Lung (tissue), 12 donors: ENCODE data around the gene RALGDS. TPM values are rescaled to one million over a fixed set of nuclear protein-coding genes. Genes with fewer than 3 reads are reported as not detected.

Experiments
- ATAC-seq: fragments of 200-7000 bp; cut with Tn5 transposase; one replicate; pipeline ENCODE4 v1.9.1; 2020; ENCODE audit warnings: moderate number of reproducible peaks; ENCODE audit not compliant: insufficient read depth, low FRiP score
- DNase-seq, 3 donors: peaks; one replicate each; pipeline ENCODE4 v3.0.0-alpha.2; 2013 to 2017
- H3K27ac ChIP-seq, 2 donors: one replicate each; pipeline ENCODE4 v1.5.1; 2013; ENCODE audit warnings: mild to moderate bottlenecking in 2 of 2, moderate library complexity in 2 of 2, control low read depth in 1 of 2, inconsistent platforms in 1 of 2, low read depth in 1 of 2, low read length in 1 of 2
- H3K27me3 ChIP-seq, 3 donors: one replicate each; pipeline ENCODE4 v1.5.1; 2013; ENCODE audit warnings: low read length in 2 of 3; ENCODE audit not compliant: control insufficient read depth in 3 of 3, insufficient read depth in 3 of 3
- H3K36me3 ChIP-seq, 4 donors: one replicate each; pipeline ENCODE4 v1.5.1; 2013; ENCODE audit warnings: low read length in 4 of 4, mild to moderate bottlenecking in 1 of 4, moderate library complexity in 1 of 4; ENCODE audit not compliant: control insufficient read depth in 4 of 4, insufficient read depth in 4 of 4
- H3K4me1 ChIP-seq, 5 donors: one replicate each; pipeline ENCODE4 v1.5.1; 2013; ENCODE audit warnings: low read length in 5 of 5, mild to moderate bottlenecking in 2 of 5, moderate library complexity in 1 of 5; ENCODE audit not compliant: control insufficient read depth in 5 of 5, insufficient read depth in 5 of 5
- H3K4me3 ChIP-seq: one replicate; pipeline ENCODE4 v1.5.1; 2013; ENCODE audit warnings: mild to moderate bottlenecking, control low read depth, moderate library complexity
- H3K9ac ChIP-seq, 2 donors: one replicate each; pipeline ENCODE4 v1.5.1; 2013; ENCODE audit warnings: low read length in 2 of 2, control low read depth in 1 of 2; ENCODE audit not compliant: insufficient read depth in 1 of 2
- H3K9me3 ChIP-seq, 4 donors: one replicate each; pipeline ENCODE4 v1.5.1; 2013; ENCODE audit warnings: low read length in 3 of 4, mild to moderate bottlenecking in 1 of 4, moderate library complexity in 1 of 4; ENCODE audit not compliant: control insufficient read depth in 4 of 4, insufficient read depth in 3 of 4
- WGBS, 2 donors: extraction: QIAGEN DNeasy Blood & Tissue Kit; methylation state at CpG; one replicate each; pipeline ENCODE4 v1.1.7; 2013; 5-methylcytosine and 5-hydroxymethylcytosine counted together
- polyA plus RNA-seq, 2 donors: library from polyadenylated mRNA; stranded (reverse); fragments of 200-250 nt; gene quantifications; one replicate each; pipeline ENCODE4 v1.2.1, GENCODE V29; 2013
- total RNA-seq, 2 donors: library from RNA; depleted of rRNA in 1 of 2; stranded (reverse); fragments of >200 nt in 1 of 2; gene quantifications; one replicate each; pipeline ENCODE4 v1.2.1, GENCODE V29; 2014 to 2021
- TF ChIP-seq, protein P1 (sequence below): IDR thresholded peaks from 2 replicates; pipeline ENCODE4 v1.5.1; 2012; ENCODE audit warnings: mild to moderate bottlenecking; ENCODE audit errors: control extremely low read depth, extremely low read depth
- donor health status: control.
- donor health status: control.
- donor health status: Bipolar disorder and iron deficiency.
- donor health status: healthy.
- donor health status: DM: yes; HTN: yes; CAD: no.

Gene RALGDS
- total and polyA plus RNA-seq, 4 donors: 49.5 to 145 (median 60.9) TPM

DNA sequence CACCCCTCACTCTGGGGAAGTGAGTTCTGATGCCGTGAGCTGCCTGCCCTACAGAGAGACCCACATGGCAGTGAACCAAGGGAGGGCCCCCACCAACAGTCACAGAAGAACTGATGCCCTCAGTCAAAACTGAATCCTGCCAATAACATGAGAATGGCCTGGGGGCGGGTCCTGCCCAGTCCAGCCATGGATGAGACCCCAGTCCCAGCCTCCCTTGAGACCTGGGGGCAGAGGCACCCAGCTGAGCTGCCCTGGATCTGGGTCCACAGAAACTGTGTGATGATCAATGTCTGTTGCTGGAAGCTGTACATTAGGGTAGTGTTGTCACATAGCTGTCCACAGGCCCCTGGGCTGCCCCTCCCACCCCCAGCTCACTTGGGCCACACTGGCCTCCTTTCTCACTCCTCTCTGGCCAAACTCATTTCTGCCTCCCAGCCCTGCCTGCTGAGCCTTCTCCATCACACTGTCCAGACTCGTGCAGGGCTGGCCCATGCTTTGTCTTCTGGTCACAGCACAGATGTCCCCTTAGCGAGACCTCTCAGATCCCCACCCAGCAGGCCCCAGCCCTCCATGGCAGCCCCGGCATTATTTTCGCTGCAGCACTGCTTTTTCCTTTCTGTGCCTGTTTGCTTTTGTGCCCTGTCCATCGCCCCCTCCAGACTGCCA is 25.8 kb upstream of the RALGDS start:
- no peak overlapping the region for H3K27ac ChIP-seq
- no peaks in the 10 kb centered on the region for H3K27me3 ChIP-seq
- peaks cover 0 to 29% (median 10%) of the 10 kb centered on the region in 5 donors for H3K4me1 ChIP-seq
- no peaks in the 10 kb centered on the region for H3K36me3 ChIP-seq
- TF ChIP-seq, protein P1, sequence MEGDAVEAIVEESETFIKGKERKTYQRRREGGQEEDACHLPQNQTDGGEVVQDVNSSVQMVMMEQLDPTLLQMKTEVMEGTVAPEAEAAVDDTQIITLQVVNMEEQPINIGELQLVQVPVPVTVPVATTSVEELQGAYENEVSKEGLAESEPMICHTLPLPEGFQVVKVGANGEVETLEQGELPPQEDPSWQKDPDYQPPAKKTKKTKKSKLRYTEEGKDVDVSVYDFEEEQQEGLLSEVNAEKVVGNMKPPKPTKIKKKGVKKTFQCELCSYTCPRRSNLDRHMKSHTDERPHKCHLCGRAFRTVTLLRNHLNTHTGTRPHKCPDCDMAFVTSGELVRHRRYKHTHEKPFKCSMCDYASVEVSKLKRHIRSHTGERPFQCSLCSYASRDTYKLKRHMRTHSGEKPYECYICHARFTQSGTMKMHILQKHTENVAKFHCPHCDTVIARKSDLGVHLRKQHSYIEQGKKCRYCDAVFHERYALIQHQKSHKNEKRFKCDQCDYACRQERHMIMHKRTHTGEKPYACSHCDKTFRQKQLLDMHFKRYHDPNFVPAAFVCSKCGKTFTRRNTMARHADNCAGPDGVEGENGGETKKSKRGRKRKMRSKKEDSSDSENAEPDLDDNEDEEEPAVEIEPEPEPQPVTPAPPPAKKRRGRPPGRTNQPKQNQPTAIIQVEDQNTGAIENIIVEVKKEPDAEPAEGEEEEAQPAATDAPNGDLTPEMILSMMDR: no peak
- no peak for DNase-seq
- no peak overlapping the region for H3K4me3 ChIP-seq
- no peak overlapping the region for H3K9ac ChIP-seq
- ATAC-seq: no peak
- no peaks in the 10 kb centered on the region for H3K9me3 ChIP-seq
- 68 to 76% methylated on average over 7 of the region's 7 CpGs for WGBS, 2 donors

DNA sequence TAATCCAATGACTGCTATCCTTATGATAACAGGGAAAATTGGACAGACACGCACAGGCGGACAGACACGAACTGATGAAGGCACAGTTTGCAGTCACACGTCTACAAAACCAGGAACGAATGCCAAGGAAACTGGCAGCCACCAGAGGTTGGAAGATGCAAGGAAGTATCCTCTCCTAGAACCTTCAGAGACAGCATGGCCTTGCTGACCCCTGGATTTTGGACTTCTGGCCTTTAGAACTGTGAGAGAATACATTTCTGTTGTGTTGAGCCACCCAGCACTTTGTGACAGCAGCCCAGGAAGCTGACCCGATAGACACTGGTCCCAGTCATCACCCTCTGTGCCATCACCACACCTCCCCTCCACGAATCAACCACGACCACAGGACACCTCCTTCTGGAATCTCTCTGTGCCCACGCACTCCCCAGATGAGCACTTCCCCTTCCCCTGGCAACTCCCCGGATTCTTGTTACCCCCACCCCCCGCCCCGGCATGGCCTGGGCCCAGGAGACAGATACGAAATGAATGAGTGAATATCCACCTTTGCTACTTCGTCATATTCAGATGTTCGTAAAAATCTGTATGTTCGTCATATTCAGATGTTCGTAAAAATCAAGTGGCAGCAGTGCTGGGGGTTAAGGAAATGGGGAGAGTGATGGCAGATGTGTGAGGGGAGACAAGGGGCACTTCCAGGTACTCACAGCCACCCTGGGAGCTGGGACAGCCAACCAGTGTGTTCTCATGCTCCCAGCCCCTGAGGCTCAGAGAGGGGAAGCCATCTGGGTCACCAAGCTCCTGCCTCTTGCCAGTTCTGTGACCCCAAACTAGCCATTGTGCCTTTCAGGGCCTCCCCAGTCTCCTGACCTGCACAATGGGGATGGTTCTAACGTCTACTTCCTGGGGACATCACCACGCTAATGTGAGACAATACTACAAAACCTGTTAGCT is 24.1 kb upstream of the RALGDS start:
- WGBS, 2 donors: 73 to 74% methylated on average over 19 of the region's 19 CpGs
- ATAC-seq: no peak
- peak overlapping the region in 1 of 2 donors; percentile 54 for H3K27ac ChIP-seq
- no peak for DNase-seq
- TF ChIP-seq, protein P1: no peak
- H3K4me3 ChIP-seq: no peak overlapping the region
- H3K27me3 ChIP-seq: no peaks in the 10 kb centered on the region
- no peaks in the 10 kb centered on the region for H3K9me3 ChIP-seq
- no peaks in the 10 kb centered on the region for H3K36me3 ChIP-seq
- H3K9ac ChIP-seq: no peak overlapping the region
- peaks cover 0 to 33% (median 10%) of the 10 kb centered on the region in 5 donors for H3K4me1 ChIP-seq

DNA sequence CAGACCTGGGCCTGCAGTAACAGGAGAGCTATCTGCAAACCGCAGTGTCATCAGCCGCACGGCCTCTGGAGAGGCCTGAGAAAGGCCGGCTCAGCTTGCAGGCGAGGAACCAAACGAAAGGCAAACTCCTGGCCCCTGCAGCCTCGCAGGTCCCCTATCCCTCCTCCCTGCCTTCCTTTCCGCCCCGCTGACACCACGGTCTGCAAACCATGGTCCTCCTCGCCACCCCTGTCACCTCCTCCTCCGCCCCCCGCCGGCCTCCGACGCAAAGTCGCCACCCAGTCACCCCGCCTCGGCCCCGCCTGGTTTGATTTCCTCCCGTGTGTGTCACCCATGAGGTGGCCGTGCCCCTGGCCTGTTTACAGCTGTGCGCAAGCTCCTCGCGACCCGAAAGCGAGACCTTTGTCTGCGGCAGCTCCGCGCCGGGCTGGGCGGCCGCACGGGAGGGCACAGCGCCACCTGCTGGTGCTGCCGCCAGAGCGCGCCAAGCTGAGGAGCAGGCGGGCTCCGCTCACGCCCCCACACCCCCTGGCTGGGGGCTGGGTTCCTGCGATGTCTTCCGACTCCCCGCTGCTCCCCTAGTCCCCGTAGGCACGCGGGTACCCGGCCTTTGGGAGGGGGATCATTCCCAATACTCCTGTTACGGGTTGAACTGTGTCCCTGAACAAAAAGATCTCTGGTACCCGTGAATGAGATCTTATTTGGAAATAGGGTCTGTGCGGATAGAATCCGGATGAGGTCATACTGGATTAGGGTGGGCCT is 23.3 kb upstream of the RALGDS start:
- Histone ChIP-seq H3K9me3 (no peaks in the 10 kb centered on the region), H3K9ac (no peak overlapping the region), H3K4me1 (peaks cover 0 to 29% (median 10%) of the 10 kb centered on the region in 5 donors), H3K36me3 (no peaks in the 10 kb centered on the region), H3K27ac (peak overlapping the region; percentile 24 to 54), H3K27me3 (no peaks in the 10 kb centered on the region), H3K4me3 (no peak overlapping the region)
- TF ChIP-seq, protein P1: peak; percentile 98
- DNase-seq (peak; percentile 73 to 87 (median 85)), ATAC-seq (peak; percentile 70)
- WGBS, 2 donors: 7 to 8% methylated on average over 50 to 52 of the region's 52 CpGs
